Stimulated activated CD8-positive, alpha-beta memory T cell treated with anti-CD3 and anti-CD28 coated beads, Interleukin-15, amount 100 ng/mL, for 1 hour (primary cell): Measurements from ENCODE around the gene TTC23.

Source experiments
- DNase-seq: peaks from one replicate; pipeline ENCODE4 v3.0.0-alpha.2; 2020; ENCODE audit warnings: low read depth

Gene TTC23

DNA sequence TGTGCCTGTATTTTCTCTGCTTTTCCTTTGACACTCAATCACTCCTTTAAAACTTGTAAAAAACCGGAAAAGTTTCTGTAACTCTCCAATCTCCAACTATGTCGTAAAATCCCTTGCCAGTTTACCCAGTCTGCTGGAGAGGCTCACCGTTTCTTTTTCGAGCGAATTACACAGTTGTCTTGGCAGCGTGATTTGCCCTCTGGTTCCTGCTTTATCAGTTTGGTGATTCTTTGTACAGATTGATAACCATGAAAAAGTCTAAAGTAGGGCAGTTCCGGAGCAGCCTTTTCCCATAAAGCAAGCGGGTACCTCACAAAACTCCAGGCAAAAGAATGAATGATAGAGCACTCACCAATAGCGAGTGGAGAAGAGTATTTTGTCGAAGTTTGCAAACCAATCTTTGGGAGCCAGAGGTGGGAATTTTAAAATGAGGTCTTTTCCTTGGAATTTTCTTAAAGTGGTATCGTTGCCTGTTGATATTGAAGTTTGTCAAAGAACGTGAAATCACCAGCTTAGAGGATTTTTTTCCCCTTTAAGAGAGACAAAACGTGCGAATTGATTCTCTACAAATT, at the start of gene TTC23:
Gene TTC23, minus strand, starts transcription at position 312 of the 572 bp plus-strand sequence. CDS start 20,869 bp downstream, outside the sequence.
- no peak for DNase-seq

DNA sequence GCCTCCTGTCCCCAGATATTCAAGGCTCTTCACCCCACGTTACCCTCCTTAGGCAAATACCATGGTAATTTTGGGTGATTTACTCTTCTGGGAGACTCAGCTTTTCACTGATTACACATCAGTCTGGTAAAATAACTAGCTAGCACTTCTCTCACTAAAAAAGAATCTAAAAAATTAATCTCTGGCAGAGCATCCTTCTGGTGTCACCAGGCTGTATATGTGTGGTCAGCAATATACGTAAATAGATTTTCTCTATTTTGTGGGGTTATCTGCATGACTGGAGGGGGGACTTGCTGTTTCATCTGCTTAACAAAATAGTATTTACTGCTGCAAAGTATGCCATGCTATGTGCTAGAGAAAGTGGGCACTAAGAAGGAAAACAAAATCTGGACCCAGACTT, 47.0 kb upstream of the TTC23 start:
- DNase-seq = no peak

- DNase-seq = no peak
Measured at GRCh38 chr15:99295840-99296239, 46.5 kb upstream of the TTC23 start.

GRCh38 chr15:99291643-99292042, 42.3 kb upstream of the TTC23 start:
- DNase-seq = no peak

- no peak for DNase-seq
Measured at GRCh38 chr15:99283717-99284116, 34.3 kb upstream of the TTC23 start.

- DNase-seq = no peak
Measured at GRCh38 chr15:99282586-99282985, 33.2 kb upstream of the TTC23 start.

DNA sequence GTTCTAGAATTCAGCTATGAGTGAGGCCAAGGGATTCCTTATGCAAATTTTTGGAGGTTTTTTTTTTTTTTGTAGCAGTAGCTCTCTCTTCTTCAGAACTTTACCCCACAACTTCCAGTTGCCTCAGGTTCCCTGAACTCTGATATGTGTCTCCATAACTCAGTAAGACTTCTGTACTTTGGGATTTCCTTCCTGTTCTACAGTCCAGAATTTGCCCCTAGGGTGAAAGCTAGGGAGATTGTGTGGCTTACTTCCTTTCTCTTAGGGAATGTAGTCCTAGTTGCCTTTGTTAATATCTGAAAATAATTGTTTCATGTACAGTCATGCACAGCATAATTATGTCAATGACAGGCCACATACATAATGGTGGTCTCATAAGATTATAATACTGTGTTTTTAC, 32.7 kb upstream of the TTC23 start:
- no peak for DNase-seq

GRCh38 chr15:99279827-99280226, 30.4 kb upstream of the TTC23 start:
- DNase-seq = no peak

- DNase-seq = no peak
Measured at GRCh38 chr15:99279290-99279689, 29.9 kb upstream of the TTC23 start.

- DNase-seq = no peak
Measured at GRCh38 chr15:99275525-99276128, 26.2 kb upstream of the TTC23 start.

GRCh38 chr15:99275061-99275460, 25.7 kb upstream of the TTC23 start:
- DNase-seq = no peak

DNA sequence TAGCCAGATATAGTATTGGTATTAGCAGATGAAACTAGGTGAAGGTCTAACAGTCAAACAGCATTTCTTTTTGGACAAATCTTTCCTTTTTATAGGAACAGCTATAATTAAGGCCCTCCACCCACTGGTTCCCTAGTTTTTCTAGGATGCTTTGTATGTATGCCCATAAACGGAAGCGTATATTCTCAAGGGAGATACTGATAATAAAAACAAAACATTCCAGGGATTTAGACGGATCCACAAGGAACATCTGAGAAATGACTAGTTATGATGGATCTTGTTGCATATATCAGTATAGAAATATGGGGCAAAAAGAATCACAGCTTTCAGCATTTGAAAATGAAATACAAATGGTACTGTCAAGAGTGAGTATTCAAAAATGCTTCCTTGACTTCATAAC, 24.4 kb upstream of the TTC23 start:
- no peak for DNase-seq

DNA sequence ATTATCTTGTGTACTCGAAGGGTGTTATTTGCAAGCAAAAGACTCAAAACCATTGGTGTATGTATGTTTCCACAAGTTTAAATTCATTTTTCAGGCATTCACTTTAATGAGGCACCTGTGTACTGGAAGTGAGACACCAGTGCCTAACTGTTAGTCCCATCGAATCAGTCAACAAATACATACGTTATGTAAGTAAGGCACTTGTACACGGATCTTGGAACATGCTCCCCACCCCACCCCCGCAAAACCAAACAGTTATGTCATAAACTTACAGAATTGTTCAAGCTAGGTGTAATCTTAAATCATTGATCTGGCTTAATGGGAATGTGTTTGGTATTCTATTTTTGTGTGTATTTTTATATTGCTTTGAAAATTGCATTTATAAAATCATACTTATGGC, 19.1 kb upstream of the TTC23 start:
- no peak for DNase-seq

DNA sequence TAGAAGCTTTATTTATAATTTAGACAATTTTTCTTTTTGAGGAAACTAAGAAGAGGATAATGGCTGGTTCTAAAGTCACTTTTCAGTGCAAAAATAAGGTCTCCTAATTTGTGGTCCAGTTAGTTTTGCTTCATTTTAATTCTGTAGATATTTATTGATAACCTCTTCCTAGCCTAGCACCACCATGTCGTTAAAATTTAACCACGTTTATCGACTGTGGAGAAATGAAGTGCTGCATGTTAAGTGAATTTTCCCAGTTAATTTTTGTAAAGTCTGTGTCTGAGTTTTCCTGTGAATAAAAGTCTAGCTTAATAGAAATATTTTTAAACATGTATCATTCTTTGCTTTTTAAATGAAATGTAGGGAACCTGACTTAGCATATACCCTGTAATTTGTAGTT, 18.6 kb upstream of the TTC23 start:
- DNase-seq = no peak

DNA sequence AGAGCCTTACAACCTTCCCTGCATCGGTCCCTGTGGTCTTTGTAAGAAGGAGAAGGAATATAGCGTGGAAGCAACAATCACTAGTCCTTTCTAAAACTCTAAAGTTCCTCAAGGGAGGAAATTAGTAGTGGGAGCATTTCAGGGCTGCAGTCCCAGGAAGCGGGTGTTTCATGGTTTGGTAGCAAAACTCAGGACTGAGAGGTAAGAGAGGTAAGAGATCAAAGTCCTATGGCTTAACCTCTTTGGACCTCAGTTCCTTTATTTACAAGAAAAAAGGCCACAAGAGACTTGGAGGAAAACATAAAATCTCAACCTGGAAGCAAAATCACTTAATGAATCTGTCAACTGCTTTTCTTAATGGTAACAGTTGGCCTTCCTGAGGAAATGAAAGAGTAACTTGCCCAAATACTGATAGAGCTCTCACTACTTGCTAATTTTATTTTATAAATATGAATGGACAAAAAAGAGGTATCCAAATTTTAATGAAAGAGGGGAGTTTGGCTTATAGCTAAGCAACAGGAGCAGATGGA, 16.2 kb upstream of the TTC23 start:
- DNase-seq = no peak

DNA sequence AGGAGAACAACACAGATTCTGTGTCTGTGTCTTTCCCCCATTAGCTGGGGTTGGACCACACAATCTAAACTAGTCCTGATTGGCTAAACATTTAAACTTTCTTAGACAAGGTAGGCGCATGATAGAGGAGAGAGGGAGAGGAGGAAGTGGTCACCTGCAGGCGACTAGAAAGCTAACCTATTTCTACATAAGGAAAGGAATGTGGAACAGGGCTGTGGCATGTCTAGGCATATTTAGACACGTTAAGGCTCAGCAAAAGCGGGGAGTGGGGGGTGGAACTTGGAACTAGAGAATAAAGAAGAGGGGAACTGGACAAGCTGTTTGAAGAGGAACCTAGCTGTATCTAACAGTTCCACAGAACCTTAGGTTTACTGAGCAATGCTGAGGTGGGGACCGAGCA, 14.7 kb upstream of the TTC23 start:
- DNase-seq = no peak

- DNase-seq = no peak
Measured at GRCh38 chr15:99257107-99257750, 7.8 kb upstream of the TTC23 start.

- no peak for DNase-seq
Measured at GRCh38 chr15:99253381-99254090, 4.2 kb upstream of the TTC23 start.

DNA sequence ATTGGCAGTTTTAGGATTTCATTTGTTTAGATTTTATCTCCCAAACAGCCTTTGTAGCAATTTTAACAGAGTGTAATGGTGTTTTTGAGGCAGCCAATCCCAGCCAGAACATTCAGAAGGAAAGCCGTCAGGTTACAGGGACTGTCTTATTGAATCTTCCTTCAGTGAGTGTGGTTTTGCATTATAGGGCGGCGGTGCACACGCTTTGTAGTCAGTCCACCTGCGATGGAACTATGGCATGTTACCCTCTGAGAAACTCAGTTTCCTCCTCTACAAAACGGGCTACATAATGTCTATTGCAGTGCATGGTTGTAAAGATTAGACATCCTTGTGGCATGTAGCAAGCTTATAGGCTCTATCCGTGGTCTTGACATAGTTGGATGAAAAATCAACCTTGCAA, 2.9 kb upstream of the TTC23 start:
- no peak for DNase-seq

DNA sequence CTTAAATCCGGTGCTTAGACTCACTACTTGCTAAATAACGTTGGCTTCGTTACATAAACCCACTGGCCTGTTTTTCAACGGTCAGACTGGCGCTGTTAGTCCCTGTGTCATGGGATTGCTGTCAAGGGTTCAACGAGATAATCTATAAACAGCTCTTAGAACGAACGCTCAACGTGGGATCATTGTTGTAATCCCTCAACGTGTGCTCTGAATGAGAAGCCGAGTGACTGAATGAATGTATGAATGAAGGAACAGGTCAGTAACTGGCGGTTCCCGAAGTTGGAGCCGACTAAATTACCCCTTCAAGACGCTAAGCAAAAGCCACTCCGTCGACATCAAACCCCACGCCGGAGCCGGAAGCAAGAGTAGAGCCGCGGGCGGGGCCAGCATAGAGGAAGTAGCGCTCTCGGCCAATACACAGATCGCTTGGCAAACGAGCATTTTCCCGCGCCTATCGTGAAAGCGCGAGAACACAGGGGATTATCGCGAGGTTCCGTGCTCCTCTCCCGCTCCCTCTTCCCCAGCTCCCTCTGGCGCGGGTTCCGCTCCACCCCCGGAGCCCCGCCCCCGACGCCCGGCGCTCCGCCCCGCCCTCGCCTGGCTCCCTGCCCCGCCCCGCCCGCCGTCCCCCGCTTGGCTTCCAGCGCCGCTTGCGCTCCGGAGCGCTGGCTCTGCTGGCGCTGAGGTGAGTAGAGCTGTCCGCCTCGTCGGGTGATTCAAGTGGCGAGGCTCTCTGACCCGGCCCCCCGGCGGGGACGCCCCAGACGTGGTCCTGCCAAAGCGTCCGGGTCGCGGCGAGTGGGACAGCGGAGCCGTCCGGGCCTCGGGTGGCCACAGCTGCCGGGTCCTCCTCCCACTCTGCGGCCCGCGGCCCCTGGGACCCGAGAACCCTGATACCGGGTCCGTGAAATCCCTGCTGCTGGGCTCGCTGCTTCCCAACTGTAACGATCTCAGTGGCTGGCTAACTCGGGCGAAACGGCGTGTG, 1.8 kb upstream of the TTC23 start, which contains the start of gene LRRC28:
Gene LRRC28, plus strand, starts transcription at position 625 of the 985 bp plus-strand sequence. CDS start 4,477 bp downstream, outside the sequence.
- DNase-seq = peak; percentile 80

DNA sequence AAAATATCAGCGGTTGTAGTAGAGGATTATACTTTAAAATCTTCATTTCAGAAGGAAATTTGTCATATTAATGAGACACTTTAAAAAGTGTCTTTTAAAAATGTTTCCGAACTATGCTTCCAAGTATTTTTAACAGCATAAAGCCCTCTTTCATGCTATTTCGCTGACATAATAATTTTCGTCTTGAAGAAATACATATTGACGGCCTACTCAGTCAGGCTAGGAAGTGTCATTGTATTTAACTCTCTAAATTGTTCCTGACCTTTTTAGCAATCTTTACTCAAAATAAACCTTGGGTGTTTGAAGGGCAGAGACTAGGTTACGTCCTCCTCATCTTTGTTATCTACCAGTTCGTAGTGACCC, 1.1 kb upstream of the TTC23 start:
- DNase-seq = no peak

DNA sequence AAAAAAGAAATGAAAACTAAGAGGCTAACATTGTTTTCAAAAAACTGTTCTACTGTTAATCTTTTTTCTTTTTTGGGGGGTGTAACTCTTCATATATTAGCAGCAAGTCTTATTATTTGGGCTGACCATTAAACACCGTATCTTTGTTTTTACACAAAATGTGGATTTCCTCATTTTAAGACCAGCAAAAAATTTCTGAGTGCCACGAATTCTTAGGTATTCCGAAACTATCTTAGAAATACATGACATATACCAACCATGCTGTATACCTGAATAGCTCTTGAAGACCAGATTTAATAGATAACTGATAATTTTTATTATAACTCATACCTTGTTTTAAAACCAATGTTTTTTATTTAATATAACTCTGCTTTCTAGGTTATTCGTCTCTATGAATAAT, 620 bp upstream of the TTC23 start:
- no peak for DNase-seq
